Endometrium (tissue), 2 donors: ENCODE results near the gene SEMA4F.

Source experiments
- FAIRE-seq: peaks from 2 replicates; lab custom pipeline; 2012; peaks lifted over from hg19 to GRCh38; lab: Jason Lieb, UNC
- donor health status: control.
- donor health status: control.

The SEMA4F gene

GRCh38 chr2:74668087-74668486 is 14.0 kb downstream of the SEMA4F start:
- no peak for FAIRE-seq

GRCh38 chr2:74670263-74670662 is 16.2 kb downstream of the SEMA4F start:
- FAIRE-seq = no peak

GRCh38 chr2:74671479-74671878 is 17.4 kb downstream of the SEMA4F start:
- FAIRE-seq = no peak

- FAIRE-seq = no peak
Measured at GRCh38 chr2:74673826-74674528, 19.9 kb downstream of the SEMA4F start.

- FAIRE-seq = no peak
Measured at GRCh38 chr2:74675090-74675489, 21.0 kb downstream of the SEMA4F start.

- no peak for FAIRE-seq
Measured at GRCh38 chr2:74676331-74676730, 22.3 kb downstream of the SEMA4F start.

GRCh38 chr2:74679615-74680014 is 25.6 kb downstream of the SEMA4F start:
- FAIRE-seq = no peak

- FAIRE-seq = no peak
Measured at GRCh38 chr2:74682501-74682900, 28.5 kb downstream of the SEMA4F start.

GRCh38 chr2:74685408-74685807 is 31.4 kb downstream of the SEMA4F start:
- no peak for FAIRE-seq

- no peak for FAIRE-seq
Measured at GRCh38 chr2:74688881-74689280, 34.8 kb downstream of the SEMA4F start.

GRCh38 chr2:74689671-74690070 is 35.6 kb downstream of the SEMA4F start:
- FAIRE-seq = no peak

- peak; percentile 62 for FAIRE-seq
Measured at GRCh38 chr2:74690571-74690970, 36.5 kb downstream of the SEMA4F start.

GRCh38 chr2:74691929-74692328 is 37.9 kb downstream of the SEMA4F start:
- no peak for FAIRE-seq

- no peak for FAIRE-seq
Measured at GRCh38 chr2:74693213-74693612, 39.2 kb downstream of the SEMA4F start.

- no peak for FAIRE-seq
Measured at GRCh38 chr2:74693668-74694067, 39.6 kb downstream of the SEMA4F start.

- FAIRE-seq = no peak
Measured at GRCh38 chr2:74694281-74694680, 40.2 kb downstream of the SEMA4F start.

- no peak for FAIRE-seq
Measured at GRCh38 chr2:74695663-74696062, 41.6 kb downstream of the SEMA4F start.

- FAIRE-seq = no peak
Measured at GRCh38 chr2:74696829-74697228, 42.8 kb downstream of the SEMA4F start.

GRCh38 chr2:74700643-74701372 is 46.8 kb downstream of the SEMA4F start:
- FAIRE-seq = no peak

- FAIRE-seq = no peak
Measured at GRCh38 chr2:74702001-74702715, 48.1 kb downstream of the SEMA4F start.

GRCh38 chr2:74703373-74703772 is 49.3 kb downstream of the SEMA4F start:
- FAIRE-seq = no peak

- FAIRE-seq = no peak
Measured at GRCh38 chr2:74704216-74704615, 50.2 kb downstream of the SEMA4F start.

GRCh38 chr2:74706741-74707140 is 52.7 kb downstream of the SEMA4F start:
- FAIRE-seq = no peak
